GM12874 (cell line): ENCODE measurements around the gene SLC39A2.
A peak's percentile ranks its signal among the peaks of the same experiment; 100 is the strongest.

Experiments used
- TF ChIP-seq, protein P1 (sequence below): IDR thresholded peaks from 2 replicates; pipeline ENCODE4 v1.5.1; 2011; ENCODE audit warnings: low read depth, mild to moderate bottlenecking, control low read depth, low read length, moderate library complexity; ENCODE audit not compliant: insufficient read depth

The SLC39A2 gene

DNA sequence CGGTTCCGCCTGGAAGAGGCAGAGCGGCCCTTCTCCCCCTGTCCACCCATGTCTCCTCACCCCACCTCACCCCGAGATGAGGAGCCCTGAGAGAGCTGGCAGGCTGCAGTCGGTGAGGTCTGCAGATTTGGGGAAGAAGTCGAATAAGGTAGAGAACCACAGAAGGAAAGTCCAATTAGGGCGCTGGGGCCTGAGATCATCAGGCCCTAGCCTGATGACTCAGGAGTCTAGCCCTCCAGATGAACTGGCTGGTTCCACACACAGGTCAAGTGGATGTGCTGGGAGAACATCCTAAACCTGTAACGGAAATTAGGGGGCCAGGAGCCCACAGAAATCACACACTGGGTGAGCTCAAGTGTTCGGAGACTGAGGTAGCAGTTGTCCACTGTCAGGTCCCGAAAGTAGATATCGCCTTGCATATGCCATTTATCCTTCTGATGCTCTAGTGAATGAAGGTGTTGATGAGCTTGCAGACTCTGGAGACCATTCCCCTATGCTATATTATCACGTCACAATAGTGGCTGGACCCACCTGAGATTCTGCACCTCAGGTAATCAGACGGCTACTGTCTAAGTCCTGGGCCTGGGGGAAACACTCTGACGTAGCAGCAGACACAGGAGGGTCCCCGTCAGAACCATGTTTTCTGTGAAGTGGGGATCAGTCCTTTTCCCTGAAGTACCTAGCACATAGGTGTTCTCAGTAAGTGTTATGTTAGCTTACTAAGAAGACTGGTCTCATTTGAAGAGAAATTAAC is 10.2 kb upstream of the SLC39A2 start:
- TF ChIP-seq, protein P1, sequence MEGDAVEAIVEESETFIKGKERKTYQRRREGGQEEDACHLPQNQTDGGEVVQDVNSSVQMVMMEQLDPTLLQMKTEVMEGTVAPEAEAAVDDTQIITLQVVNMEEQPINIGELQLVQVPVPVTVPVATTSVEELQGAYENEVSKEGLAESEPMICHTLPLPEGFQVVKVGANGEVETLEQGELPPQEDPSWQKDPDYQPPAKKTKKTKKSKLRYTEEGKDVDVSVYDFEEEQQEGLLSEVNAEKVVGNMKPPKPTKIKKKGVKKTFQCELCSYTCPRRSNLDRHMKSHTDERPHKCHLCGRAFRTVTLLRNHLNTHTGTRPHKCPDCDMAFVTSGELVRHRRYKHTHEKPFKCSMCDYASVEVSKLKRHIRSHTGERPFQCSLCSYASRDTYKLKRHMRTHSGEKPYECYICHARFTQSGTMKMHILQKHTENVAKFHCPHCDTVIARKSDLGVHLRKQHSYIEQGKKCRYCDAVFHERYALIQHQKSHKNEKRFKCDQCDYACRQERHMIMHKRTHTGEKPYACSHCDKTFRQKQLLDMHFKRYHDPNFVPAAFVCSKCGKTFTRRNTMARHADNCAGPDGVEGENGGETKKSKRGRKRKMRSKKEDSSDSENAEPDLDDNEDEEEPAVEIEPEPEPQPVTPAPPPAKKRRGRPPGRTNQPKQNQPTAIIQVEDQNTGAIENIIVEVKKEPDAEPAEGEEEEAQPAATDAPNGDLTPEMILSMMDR, result no peak

DNA sequence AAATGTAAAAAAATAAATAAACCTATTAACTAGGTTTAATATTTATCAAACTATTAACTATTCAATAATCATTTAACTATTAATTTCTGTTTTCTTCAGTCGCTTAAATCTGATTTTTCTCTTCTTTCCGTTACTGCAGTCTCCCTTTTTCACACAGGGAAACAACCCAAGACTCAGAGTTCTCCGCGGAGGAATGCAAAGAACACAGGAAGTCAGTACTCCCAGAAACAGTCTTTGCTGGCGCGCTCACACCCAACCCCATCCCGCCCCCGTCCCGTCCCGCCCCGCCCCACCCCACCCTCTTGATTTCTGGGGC is 9.7 kb upstream of the SLC39A2 start:
- TF ChIP-seq, protein P1, result no peak

DNA sequence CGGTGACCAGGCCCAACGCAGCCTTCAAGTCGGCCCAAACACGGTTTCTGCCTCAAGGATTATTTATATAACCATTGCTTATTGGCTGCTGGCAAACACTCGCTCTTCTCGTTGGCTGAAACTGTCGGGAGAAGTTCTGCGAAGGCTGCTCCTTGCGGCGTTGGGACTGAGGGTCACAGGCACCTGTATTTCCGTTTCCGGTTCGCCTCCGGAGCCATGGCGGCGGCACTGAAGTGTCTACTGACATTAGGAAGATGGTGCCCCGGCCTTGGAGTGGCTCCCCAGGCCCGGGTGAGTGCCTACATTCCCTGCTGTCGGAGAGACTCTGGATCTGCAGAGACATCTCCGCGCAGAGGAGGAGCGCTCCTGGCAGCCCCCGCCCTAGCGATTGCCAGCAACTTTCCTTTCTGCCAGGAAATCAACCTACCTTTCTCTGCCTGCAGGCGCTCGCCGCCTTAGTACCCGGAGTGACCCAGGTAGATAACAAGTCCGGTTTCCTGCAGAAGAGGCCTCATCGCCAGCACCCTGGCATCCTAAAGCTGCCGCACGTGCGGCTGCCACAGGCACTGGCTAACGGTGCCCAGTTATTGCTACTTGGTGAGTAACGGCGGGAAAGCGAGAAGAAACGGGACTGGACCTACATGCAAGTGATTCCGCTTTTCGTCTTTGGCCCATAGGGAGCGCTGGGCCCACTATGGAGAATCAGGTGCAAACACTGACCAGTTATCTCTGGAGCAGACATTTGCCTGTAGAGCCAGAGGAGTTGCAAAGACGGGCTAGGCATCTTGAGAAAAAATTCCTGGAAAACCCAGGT is 9.1 kb upstream of the SLC39A2 start, which contains the start of gene METTL17:
Gene METTL17, plus strand, starts transcription at position 194 of the 814 bp plus-strand sequence. Its CDS starts 23 bp downstream, at position 217.
- TF ChIP-seq, protein P1, result peak; percentile 50

DNA sequence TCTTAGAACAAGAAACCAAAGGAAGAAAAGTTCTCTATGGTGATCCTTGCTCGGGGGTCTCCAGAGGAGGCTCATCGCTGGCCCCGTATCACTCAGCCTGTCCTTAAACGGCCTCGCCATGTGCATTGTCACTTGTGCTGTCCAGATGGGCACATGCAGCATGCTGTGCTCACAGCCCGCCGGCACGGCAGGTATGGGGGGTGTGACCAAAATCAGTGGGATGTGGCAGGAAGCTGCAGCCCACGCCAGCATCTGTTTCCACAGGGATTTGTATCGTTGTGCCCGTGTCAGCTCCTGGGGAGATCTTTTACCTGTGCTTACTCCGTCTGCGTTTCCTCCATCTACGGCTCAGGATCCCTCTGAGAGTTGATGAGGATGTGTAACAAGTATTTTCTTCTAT is 2.6 kb upstream of the SLC39A2 start:
- TF ChIP-seq, protein P1, result no peak

DNA sequence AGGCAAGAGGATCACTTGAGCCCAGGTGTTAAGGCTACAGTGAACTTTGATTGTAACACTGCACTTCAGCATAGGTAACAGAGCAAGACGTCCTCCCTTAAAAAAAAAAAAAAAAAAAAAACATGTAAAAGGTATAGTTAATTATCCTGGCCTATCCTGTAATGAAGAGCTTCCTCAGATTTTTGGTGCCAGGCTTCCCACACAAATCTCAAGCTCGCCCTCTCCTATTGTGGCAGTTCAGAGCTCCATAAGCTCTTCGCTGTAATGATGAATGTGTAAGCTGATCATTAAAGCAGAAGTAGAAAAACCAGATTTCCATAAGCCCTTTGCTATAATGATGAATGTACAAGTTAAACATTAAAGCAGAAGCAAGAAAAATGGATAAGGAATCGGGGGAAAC is 2.0 kb upstream of the SLC39A2 start:
- TF ChIP-seq, protein P1, result no peak

DNA sequence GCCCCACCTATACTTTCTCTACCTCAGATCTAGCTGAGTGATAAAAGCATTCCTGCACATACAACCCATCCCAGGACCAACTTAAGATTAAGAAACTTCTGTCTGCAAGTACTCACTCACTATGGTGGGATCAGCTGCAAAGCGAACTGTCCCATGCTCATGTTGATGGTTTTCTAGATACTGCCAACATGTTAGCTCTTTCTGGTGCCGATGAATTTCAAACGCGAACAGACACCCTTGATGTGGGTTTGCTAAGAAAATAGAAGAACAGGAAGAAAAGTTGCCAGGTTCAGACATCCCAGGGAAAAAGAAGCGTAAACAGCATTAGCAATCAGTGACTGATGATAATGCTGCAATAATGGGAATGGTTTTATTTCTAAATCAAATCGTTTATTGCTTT is 1.5 kb upstream of the SLC39A2 start:
- TF ChIP-seq, protein P1, result no peak

DNA sequence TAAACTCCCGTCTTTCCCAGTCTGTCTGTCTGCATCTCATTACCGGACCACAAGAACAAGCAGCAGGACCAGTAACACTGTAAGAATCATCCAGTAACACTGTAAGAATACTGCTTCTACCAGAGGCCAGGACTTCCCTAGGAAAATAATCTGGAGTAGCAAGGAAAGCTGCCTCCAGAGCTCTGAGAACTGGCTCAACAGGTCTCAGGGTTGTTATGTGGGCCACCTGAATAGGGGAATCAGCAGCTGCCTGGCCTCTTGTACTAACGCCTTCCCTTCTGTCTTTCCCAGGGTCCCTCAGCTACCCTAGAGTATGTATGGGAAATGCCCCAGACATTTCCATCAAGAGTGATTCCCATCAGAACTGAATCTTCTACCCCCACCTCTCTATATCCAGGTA is 954 bp upstream of the SLC39A2 start:
- TF ChIP-seq, protein P1, result no peak
